Measurements from ENCODE around the gene OPN1SW.

Gene OPN1SW

DNA sequence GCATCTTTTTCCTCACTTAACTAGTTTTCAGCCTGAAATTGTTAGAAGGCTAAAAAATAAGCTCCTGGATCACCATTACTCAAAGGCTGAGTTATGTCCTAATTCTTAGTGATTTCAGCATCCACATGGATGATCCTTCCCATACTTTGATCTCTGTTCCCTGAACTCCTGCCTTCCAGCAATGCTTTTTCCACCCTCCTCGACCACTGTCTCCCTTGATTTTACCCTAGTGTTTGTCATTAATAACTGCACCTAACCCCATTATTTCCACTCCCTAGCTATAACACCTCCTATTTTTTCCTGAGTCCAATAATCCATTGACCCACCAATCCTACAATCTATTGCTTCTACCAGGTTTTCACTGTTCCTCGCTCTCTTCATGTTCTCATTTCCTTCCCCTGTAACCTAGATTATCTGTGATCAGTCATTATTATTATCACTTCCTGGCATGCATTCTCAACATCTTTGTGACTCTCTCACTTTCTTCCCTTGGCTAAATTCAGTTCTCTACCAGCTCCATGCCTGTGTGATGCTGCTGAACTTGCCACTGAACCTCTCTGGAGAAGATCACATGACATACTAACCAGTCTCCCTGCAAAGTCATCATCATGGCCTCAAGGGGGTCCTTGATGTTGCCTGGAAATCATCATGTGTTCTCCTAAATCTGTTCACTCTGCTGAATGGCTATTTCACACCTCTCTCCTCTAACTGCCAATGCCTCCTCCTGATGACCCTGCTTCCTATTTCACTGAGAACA, 42.9 kb downstream of the OPN1SW start:
- DNase-seq (ENCODE audit: low read depth), result no peak

DNA sequence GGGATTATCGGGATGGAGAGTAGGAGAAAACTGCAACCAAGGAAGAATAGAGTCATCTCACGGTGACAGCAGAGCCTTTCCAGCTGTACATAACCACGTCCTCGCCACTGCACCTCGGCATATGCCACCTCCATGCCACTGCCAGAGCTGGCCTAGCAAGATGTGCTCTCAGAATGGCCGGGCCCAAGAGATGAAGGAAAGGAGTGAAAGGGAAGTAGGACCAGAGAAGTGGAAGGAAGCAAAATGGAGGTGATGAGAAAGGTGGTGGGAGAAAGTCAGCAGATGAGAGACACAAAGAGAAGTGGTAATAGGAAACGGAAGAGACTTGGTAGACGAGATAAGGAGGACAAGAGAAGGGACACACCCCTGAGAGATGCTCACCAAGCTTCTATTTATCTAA, 44.4 kb downstream of the OPN1SW start:
- DNase-seq (ENCODE audit: low read depth), result no peak

DNA sequence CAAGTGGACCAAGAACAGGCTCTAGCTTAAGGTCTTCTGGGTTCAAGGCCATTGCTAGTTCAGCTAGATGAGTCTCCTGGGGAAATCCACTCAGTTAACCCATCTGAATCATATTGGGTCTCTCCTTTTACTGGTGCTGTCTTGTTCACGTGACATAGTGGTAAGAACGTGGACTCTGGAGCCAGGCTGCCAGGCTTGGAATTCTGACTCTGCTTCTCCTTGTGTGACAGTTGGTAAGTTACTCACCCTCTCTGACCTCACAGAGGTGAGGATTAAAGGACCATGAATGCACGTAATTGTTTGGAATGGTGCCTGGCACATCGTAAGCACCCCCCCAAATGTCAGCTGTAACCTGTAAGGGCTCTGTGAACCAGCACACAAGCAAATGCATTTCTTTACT, 46.1 kb downstream of the OPN1SW start:
- DNase-seq (ENCODE audit: low read depth), result no peak

DNA sequence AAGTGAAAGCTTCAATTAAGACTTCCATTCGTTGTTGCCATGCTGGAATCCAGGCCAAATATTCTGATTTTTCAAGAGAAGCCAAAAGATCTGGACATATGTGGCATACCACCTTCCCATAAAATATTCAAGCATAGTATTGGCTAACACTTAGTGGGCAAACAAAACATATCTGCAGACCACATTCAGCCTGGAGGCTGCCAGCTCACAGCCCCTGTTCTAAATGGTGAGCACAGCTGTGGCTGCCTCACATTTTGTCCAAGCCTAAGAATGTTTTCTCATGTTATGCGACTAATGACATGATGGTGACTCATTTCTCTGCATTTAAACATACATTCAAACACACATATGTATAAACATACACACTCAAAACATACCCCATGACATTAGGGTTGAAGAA, 47.0 kb downstream of the OPN1SW start:
- no peak for DNase-seq (ENCODE audit: low read depth)

DNA sequence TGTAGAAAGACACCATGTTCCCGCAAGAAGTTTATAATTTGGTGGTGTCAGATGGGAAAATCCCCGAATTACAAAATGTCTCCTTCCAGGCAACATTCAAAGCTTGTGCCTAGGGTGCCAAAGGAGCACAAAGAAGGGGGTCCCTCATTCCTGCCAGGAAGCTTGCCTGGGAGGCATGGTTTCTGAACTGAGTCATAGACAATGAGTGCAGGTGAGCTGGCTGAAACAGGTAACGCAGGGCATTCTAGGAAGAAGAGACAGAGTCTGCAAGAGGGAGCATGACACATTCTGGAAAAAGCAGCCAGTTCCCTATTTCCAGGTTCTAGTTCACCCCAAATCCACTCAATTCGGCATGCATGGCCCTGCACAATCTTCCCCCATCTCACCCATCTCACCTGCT, 48.4 kb downstream of the OPN1SW start:
- DNase-seq (ENCODE audit: low read depth), result no peak

DNA sequence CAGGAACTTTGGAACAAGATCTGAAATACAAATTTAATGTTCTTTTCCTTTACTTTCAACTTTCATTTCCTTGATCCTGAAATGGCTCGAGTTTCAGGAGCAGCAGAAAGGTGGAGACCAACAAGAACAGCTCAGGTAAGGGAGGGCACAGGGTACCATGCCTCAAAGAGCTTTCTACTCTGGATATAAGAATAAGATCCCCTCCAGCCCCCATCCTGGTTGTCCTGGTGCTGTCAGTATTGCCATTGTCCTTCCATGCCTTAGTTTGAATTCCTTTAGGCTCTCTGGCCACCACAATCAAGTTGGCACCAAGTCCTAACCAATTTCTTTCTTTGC, 48.9 kb downstream of the OPN1SW start:
- no peak for DNase-seq (ENCODE audit: low read depth)

DNA sequence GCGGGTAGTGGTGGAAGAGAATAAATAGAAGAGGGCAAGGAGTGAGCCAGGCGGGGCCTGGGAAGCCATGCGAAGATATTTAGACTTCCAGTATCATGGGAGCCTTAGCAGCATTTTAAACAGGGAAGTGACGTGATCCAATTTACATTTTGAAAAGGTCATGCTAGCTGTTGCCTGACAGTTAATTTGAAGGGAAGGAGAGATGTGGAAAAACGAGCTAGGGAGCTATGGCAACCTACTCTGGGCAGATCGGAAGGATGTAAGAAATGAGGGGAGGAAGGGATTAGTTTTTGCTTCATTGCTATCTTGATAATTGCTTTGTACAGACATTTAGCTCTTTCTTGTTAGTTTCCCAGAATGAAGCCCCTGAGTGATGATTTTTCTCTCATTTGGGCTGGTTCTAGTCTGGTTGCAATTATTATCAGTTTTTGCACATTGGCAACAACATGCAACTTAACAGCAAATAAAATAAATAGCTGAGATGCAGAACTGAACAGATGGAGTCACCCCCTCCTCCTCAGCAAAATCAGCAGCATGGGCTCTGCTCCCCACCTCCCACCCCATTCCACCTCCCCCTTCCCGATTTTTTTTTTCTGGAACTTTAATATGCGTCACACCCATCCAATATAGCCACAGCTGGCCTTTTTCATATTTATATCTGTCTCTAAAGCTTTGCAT, 49.4 kb downstream of the OPN1SW start:
- DNase-seq (ENCODE audit: low read depth), result no peak

DNA sequence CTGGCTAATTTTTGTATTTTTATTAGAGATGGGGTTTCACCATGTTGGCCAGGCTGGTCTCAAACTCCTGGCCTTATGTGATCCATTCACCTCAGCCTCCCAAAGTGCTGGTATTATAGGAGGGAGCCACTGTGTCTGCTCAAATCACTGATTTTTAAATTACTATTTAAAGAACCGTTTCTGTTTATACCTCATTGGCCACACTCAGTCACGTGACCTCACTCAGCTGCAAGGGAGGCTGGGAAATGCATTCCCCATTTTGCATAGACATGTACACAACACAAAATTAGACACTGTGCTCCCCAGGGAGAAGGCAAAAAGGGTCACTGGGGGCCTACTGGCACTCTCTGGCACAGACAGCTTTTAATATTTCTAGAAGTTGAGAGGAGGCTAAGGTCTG, 50.1 kb downstream of the OPN1SW start:
- no peak for DNase-seq (ENCODE audit: low read depth)

DNA sequence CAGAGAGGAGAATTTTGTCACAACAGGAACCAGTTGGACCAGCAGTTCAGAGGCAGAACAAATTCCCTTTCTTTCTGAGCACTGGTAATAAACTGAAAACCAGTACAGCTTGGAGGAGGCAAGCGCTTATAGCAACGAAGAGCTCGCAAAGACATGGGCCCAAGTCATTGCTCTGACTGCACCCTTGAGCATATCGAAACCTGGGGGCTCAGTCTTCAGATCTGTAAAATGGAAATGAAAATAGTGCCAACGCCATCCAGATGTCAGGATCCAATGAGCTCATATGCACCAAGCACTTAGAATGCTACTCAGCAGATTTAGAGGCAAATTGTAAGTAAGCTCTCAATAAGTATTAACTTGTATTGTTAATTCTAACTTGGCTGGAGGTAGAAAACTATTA, 50.9 kb downstream of the OPN1SW start:
- no peak for DNase-seq (ENCODE audit: low read depth)

Measured in stimulated activated CD8-positive, alpha-beta memory T cell treated with anti-CD3 and anti-CD28 coated beads, Interleukin-12 subunit alpha, Interleukin-12 subunit beta, amount 100 ng/mL, for 4 hours (primary cell).